GM18511 (cell line): ENCODE results near the gene STAT6.

Experiments used
- ATAC-seq: cut with Tn5 transposase; IDR thresholded peaks from one replicate; pipeline ENCODE4 v1.9.1; 2021; ENCODE audit warnings: mild to moderate bottlenecking, moderate library complexity; ENCODE audit not compliant: unreplicated experiment

Gene STAT6

GRCh38 chr12:57146961-57147944 lies 36.1 kb upstream of the STAT6 start, which contains the start of gene LRP1-AS:
TSS of gene LRP1-AS (minus strand) at chr12:57147619.
- no peak for ATAC-seq

GRCh38 chr12:57146092-57146491 lies 34.9 kb upstream of the STAT6 start:
- no peak for ATAC-seq

- ATAC-seq = no peak
Measured at GRCh38 chr12:57145460-57146059, 34.4 kb upstream of the STAT6 start.

GRCh38 chr12:57143454-57143853 lies 32.3 kb upstream of the STAT6 start:
- ATAC-seq = no peak

- no peak for ATAC-seq
Measured at GRCh38 chr12:57142727-57143126, 31.6 kb upstream of the STAT6 start.

- no peak for ATAC-seq
Measured at GRCh38 chr12:57142121-57142520, 31.0 kb upstream of the STAT6 start.

- no peak for ATAC-seq
Measured at GRCh38 chr12:57141249-57141648, 30.1 kb upstream of the STAT6 start.

GRCh38 chr12:57139796-57140649 lies 28.9 kb upstream of the STAT6 start:
- no peak for ATAC-seq

GRCh38 chr12:57138526-57139272 lies 27.5 kb upstream of the STAT6 start:
- no peak for ATAC-seq

GRCh38 chr12:57135527-57136326 lies 24.6 kb upstream of the STAT6 start:
- ATAC-seq = no peak

- ATAC-seq = no peak
Measured at GRCh38 chr12:57134949-57135348, 23.8 kb upstream of the STAT6 start.

- no peak for ATAC-seq
Measured at GRCh38 chr12:57133916-57134315, 22.8 kb upstream of the STAT6 start.

GRCh38 chr12:57133013-57133569 lies 21.9 kb upstream of the STAT6 start:
- ATAC-seq = no peak

GRCh38 chr12:57131896-57132744 lies 21.0 kb upstream of the STAT6 start:
- ATAC-seq = no peak

- no peak for ATAC-seq
Measured at GRCh38 chr12:57130941-57131340, 19.8 kb upstream of the STAT6 start.

GRCh38 chr12:57129889-57130288 lies 18.7 kb upstream of the STAT6 start:
- no peak for ATAC-seq

GRCh38 chr12:57129321-57129842 lies 18.2 kb upstream of the STAT6 start:
- no peak for ATAC-seq
